Panc1 (cell line): ENCODE results near the gene DCC.

ENCODE experiments used
- CTCF ChIP-seq: fragments of 450-650 bp; IDR thresholded peaks from 2 replicates; pipeline ENCODE4 v1.5.1; 2017; ENCODE audit warnings: mild to moderate bottlenecking
- POLR2AphosphoS5 ChIP-seq: IDR thresholded peaks from 2 replicates; pipeline ENCODE4 v1.6.1; 2012; ENCODE audit warnings: mild to moderate bottlenecking, low read depth, low read length, moderate library complexity
- REST ChIP-seq, 2 experiments: IDR thresholded peaks; 2 replicates each; pipeline ENCODE4 v1.6.1; 2011 to 2012; ENCODE audit warnings: low read depth in 2 of 2, control low read depth in 1 of 2, low read length in 1 of 2, mild to moderate bottlenecking in 1 of 2, moderate library complexity in 1 of 2; ENCODE audit not compliant: insufficient read depth in 1 of 2

- TF ChIP-seq CTCF, result no peak
- no peak for TF ChIP-seq POLR2AphosphoS5
- no peak for TF ChIP-seq REST (IDR thresholded peaks at IDR 0.05; ENCODE audit: insufficient read depth in 1 of 2, low read depth in 2 of 2, low read length in 1 of 2)
Observed at GRCh38 chr18:53543711-53544110, 1203.7 kb downstream of the DCC start.
